ENCODE results near the gene KIFC3.
"Not testable (repeated sequence)": the region's sequence is repeated elsewhere in the genome, so short reads cannot be mapped to it uniquely, and the experiment has no call there.

The KIFC3 gene

GRCh38 chr16:57842601-57843000 lies 40.3 kb upstream of the KIFC3 start:
- H3K4me3 ChIP-seq (ENCODE audit: low read depth, low read length), result no peak overlapping the region

GRCh38 chr16:57840833-57841232 lies 38.5 kb upstream of the KIFC3 start:
- no peak overlapping the region for H3K4me3 ChIP-seq (ENCODE audit: low read depth, low read length)
- no peak for TF ChIP-seq CTCF (IDR thresholded peaks at IDR 0.05; ENCODE audit: low read depth, low read length)

More at GRCh38 chr16:57842601-57843000, 40.3 kb upstream of the KIFC3 start:
- no peak for TF ChIP-seq CTCF (IDR thresholded peaks at IDR 0.05; ENCODE audit: low read depth, low read length)

- TF ChIP-seq CTCF (IDR thresholded peaks at IDR 0.05; ENCODE audit: low read depth, low read length), result no peak
- H3K4me3 ChIP-seq (ENCODE audit: low read depth, low read length), result no peak overlapping the region
These were observed 35.9 kb upstream of the KIFC3 start for GRCh38 chr16:57838161-57838560.

GRCh38 chr16:57837305-57838125 lies 35.2 kb upstream of the KIFC3 start:
- TF ChIP-seq CTCF (IDR thresholded peaks at IDR 0.05; ENCODE audit: low read depth, low read length), result no peak
- no peak overlapping the region for H3K4me3 ChIP-seq (ENCODE audit: low read depth, low read length)

- not testable (repeated sequence) for H3K4me3 ChIP-seq (ENCODE audit: low read depth, low read length)
These were observed 33.1 kb upstream of the KIFC3 start for GRCh38 chr16:57835439-57835838.

GRCh38 chr16:57834936-57835335 lies 32.6 kb upstream of the KIFC3 start:
- H3K4me3 ChIP-seq (ENCODE audit: low read depth, low read length), result no peak overlapping the region
- no peak for TF ChIP-seq CTCF (IDR thresholded peaks at IDR 0.05; ENCODE audit: low read depth, low read length)

GRCh38 chr16:57830890-57831484 lies 28.7 kb upstream of the KIFC3 start:
- no peak overlapping the region for H3K4me3 ChIP-seq (ENCODE audit: low read depth, low read length)
- TF ChIP-seq CTCF (IDR thresholded peaks at IDR 0.05; ENCODE audit: low read depth, low read length), result no peak

Data from WI38 (cell line).